Coronary artery (tissue), 2 donors: ENCODE data around the gene LBHD1.
"Not testable (repeated sequence)": the region's sequence is repeated elsewhere in the genome, so short reads cannot be mapped to it uniquely, and the experiment has no call there.

Source experiments
- DNase-seq: peaks from one replicate; pipeline ENCODE4 v3.0.0-alpha.2; 2017; ENCODE audit warnings: low spot score
- H3K27ac ChIP-seq, 2 donors: fragments of 200-600 bp; sonication (generic); one replicate each; pipeline ENCODE4 v1.5.1; 2016 to 2019
- H3K4me3 ChIP-seq: fragments of 200-600 bp; sonication (generic); 2 replicates; pipeline ENCODE4 v1.5.1; 2016; ENCODE audit warnings: mild to moderate bottlenecking, moderate library complexity
- CTCF ChIP-seq: fragments of 200-600 bp; sonication (generic); IDR thresholded peaks from one replicate; pipeline ENCODE4 v1.5.1; 2019; ENCODE audit warnings: antibody characterized with exemption

Gene LBHD1

GRCh38 chr11:62678433-62678769 is 6.3 kb upstream of the LBHD1 start:
- no peak for TF ChIP-seq CTCF
- peak overlapping the region; percentile 84 to 89 for H3K27ac ChIP-seq
- DNase-seq, result no peak
- peak overlapping the region; percentile 87 for H3K4me3 ChIP-seq

- no peak for TF ChIP-seq CTCF
- peak overlapping the region; percentile 87 for H3K4me3 ChIP-seq
- no peak overlapping the region for H3K27ac ChIP-seq
- DNase-seq, result no peak
Measured at GRCh38 chr11:62677714-62678113, 5.6 kb upstream of the LBHD1 start.

- Histone ChIP-seq H3K27ac (no peak overlapping the region), H3K4me3 (no peak overlapping the region)
- DNase-seq, result no peak
- no peak for TF ChIP-seq CTCF
Measured at GRCh38 chr11:62677156-62677555, 5.1 kb upstream of the LBHD1 start.

- H3K27ac ChIP-seq, result no peak overlapping the region
- H3K4me3 ChIP-seq, result no peak overlapping the region
- DNase-seq, result no peak
- TF ChIP-seq CTCF, result no peak
Measured at GRCh38 chr11:62676698-62677097, 4.6 kb upstream of the LBHD1 start.

GRCh38 chr11:62675415-62675814 is 3.3 kb upstream of the LBHD1 start:
- H3K4me3 ChIP-seq, DNase-seq, H3K27ac ChIP-seq: not testable (repeated sequence)

- H3K27ac ChIP-seq, result no peak overlapping the region
- H3K4me3 ChIP-seq, result peak overlapping the region; percentile 89
- no peak for TF ChIP-seq CTCF
- no peak for DNase-seq
Measured at GRCh38 chr11:62673196-62673525, 1.1 kb upstream of the LBHD1 start.

GRCh38 chr11:62671236-62671607 is 845 bp downstream of the LBHD1 start:
- TF ChIP-seq CTCF, result no peak
- DNase-seq, result no peak
- Histone ChIP-seq H3K4me3 (peak overlapping the region; percentile 89), H3K27ac (peak overlapping the region; percentile 77 to 92)
